GM10248 (cell line): ENCODE results near the gene ZDHHC14.

ENCODE experiments used
- CTCF ChIA-PET: fragments of 300-600 bp; sonication (Branson Sonifier 250); formaldehyde crosslinking; extraction: SDS; loops from one replicate; lab custom pipeline; 2021; ENCODE audit warnings: antibody characterized with exemption; lab: Yijun Ruan, JAX
- POLR2A ChIA-PET: fragments of 350-650 bp; sonication (Branson Sonifier 250); formaldehyde crosslinking; extraction: SDS; loops from one replicate; lab custom pipeline; 2020; ENCODE audit warnings: antibody characterized with exemption; lab: Yijun Ruan, JAX
- DNase-seq: peaks from one replicate; pipeline ENCODE4 v3.0.0; 2012; ENCODE audit errors: extremely low spot score
- CTCF ChIP-seq: IDR thresholded peaks from 2 replicates; pipeline ENCODE4 v1.5.1; 2012; ENCODE audit warnings: mild to moderate bottlenecking, low read depth; ENCODE audit errors: extremely low read depth, missing control alignments, control extremely low read depth

The ZDHHC14 gene

GRCh38 chr6:157603971-157604370 is 223.0 kb downstream of the ZDHHC14 start:
- no peak for DNase-seq
- ChIA-PET POLR2A (no interaction called here), CTCF (interaction anchor here (0.9 kb wide), 1 partner anchor 9 kb away, joined by 3 read pairs; no protein-coding TSS in a partner anchor)
- no peak for TF ChIP-seq CTCF

- CTCF ChIA-PET, result interaction anchor here (1.3 kb wide), 1 partner anchor 8 kb away, joined by 4 read pairs; no protein-coding TSS in a partner anchor
- POLR2A ChIA-PET, result no interaction called here
- TF ChIP-seq CTCF, result no peak
- DNase-seq, result no peak
Observed at GRCh38 chr6:157604816-157605215, 223.8 kb downstream of the ZDHHC14 start.

DNA sequence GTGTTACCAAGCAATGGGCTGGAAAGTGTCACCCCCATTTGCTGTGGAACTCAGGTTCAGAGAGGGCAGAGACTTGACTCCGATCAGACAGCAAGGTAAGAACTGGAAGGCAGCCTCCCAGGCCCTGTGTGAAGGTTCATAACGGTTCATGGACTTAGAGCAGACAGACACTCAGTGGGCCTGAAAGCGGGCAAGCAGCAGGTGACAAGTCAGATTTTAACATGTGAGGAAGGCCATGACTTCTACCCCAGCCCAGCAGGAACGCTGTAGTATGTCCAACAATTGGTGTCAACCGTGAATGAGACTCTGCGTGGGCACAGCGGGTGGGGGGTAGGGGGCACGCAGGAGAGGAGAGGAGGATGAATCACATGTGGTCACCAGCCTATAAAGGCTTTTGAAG is 224.5 kb downstream of the ZDHHC14 start:
- CTCF ChIA-PET, result interaction anchor here (1.0 to 1.3 kb wide), 2 partner anchors 9 to 62 kb away, joined by 4 read pairs; no protein-coding TSS in a partner anchor
- POLR2A ChIA-PET, result no interaction called here
- no peak for DNase-seq
- TF ChIP-seq CTCF, result no peak

GRCh38 chr6:157606516-157606915 is 225.5 kb downstream of the ZDHHC14 start:
- no peak for TF ChIP-seq CTCF
- DNase-seq, result no peak
- POLR2A ChIA-PET, result no interaction called here
- CTCF ChIA-PET, result interaction anchor here (1.0 kb wide), 1 partner anchor 61 kb away, joined by 4 read pairs; no protein-coding TSS in a partner anchor

DNA sequence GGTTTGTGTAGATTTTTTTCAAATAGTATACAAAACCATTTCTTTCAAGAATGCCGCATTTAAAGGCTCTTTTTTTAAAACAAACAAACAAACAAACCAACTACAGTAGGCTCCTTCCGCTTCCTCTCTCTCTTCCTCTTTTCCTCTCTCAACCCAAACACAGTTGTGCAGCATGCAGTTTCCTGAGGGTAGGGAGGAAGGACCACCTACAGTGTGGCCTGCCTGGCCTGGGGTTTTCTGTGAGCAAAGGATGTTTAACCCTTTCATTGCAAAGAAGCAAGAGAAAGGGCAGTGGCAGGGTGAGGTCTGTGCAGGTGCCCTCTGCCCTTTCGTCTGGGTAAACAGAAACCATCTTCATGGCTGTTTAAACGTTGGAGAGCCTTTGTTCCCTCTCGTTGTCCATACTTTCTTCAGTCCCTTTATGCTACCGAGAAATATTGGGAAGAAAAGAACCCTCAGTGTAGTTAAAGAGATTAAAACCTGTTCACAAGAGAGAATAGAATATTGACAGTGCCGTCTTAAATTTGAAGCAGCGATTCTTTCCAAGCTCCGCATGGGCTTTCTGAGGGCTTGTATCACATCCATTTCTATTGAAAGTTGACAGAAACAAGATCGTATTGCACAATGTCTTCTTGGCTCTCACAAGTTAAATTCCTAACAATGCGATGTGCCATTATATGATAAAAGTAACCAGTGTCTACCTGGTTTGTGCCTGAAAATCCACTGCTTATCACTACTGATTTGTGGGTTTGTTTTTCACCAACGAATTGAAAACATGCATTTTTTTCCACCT is 226.5 kb downstream of the ZDHHC14 start:
- no peak for TF ChIP-seq CTCF
- ChIA-PET CTCF (interaction anchor here (1.2 kb wide), 1 partner anchor 10 kb away, joined by 3 read pairs; no protein-coding TSS in a partner anchor), POLR2A (no interaction called here)
- DNase-seq, result no peak

GRCh38 chr6:157608221-157609075 is 227.5 kb downstream of the ZDHHC14 start:
- no peak for DNase-seq
- ChIA-PET POLR2A (no interaction called here), CTCF (interaction anchor here (1.2 kb wide), 1 partner anchor 9 kb away, joined by 3 read pairs; no protein-coding TSS in a partner anchor)
- TF ChIP-seq CTCF, result no peak
